ENCODE results near the gene PRDM16.

Gene PRDM16

DNA sequence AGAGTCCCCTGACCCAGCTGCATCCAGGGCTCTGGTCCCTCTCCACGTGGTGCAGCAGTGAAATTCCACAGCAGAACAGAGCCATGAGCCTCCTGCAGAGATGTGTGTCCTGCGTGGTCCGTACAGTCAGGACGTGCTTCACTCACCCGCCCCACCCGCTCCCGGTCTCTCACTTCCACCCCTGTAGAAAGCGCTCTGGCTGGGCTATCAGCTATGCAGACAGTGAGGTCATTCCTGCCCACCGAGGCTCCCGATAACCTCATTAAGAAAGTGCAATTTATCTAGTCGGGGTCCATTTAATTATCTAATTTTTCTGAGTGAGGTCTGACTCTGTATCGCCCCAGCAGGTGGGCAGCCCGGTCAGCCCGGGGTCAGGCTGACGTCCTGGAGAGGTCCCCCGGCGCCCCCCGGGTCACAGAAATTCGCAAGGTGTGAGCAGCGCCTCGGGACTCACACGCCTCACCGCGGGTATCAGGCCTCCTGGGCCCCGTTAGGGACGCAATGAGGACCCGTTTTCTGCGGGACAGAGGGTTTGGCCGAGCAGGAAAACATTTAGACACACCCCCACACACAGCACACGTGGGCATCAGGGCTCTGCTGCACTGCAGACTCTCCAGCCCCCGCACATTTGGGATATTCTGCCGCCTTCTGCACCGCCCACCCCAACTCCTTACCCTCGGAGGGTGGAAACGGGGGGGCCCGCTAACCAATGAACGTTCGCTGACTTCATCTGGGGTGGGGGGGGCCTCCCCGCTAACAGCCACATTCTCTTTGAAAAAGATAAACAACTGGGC, 76.7 kb downstream of the PRDM16 start:
- H3K36me3 ChIP-seq: no peaks in the 10 kb centered on the region
- no peaks in the 10 kb centered on the region for H4K20me1 ChIP-seq
- H3K27ac ChIP-seq: no peak overlapping the region
- H3K4me2 ChIP-seq: peak overlapping the region; percentile 9
- 0 out of 2 replicates have a peak, but pooled peaks cover 7% of the 10 kb centered on the region for H3K27me3 ChIP-seq
- H3K4me3 ChIP-seq: no peak overlapping the region
- H3K9me3 ChIP-seq: no peaks in the 10 kb centered on the region
- no peak for TF ChIP-seq Cebpa-rat (IDR thresholded peaks at IDR 0.05)
- peaks cover 49% of the 10 kb centered on the region for H3K4me1 ChIP-seq
- H3K9ac ChIP-seq: no peak overlapping the region

DNA sequence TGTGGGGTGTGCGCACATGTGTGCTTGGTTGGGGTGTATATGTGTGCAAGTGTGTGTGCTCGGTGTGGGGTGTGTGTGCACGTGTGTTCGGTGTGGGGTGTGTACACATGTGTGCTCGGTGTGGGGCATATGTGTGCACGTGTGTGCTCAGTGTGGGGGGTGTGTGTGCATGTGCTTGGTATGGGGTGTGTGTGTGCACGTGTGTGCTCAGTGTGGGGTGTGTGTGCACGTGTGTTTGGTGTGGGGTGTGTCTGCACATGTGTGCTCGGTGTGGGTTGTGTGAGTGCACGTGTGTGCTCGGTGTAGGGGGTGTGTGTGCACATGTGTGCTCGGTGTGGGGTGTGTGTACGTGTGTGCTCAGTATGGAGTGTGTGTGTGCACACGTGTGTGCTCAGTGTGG, 77.5 kb downstream of the PRDM16 start:
- H3K27me3 ChIP-seq: 0 out of 2 replicates have a peak, but pooled peaks cover 7% of the 10 kb centered on the region

DNA sequence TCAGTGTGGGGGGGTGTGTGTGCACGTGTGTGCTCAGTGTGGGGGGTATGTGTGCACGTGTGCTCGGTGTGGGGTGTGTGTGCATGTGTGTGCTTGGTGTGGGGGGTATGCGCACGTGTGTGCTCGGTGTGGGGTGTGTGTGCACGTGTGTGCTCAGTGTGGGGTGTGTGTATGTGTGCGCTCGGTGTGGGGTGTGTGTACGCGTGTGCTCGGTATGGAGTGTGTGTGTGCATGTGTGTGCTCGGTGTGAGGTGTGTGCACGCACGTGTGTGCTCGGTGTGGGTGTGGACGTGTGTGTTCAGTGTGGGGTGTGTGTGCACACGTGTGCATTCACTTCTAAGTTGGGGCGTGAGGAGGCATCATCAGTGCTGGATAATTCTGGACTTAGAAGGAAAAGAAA, 77.9 kb downstream of the PRDM16 start:
- 0 out of 2 replicates have a peak, but pooled peaks cover 7% of the 10 kb centered on the region for H3K27me3 ChIP-seq
- no peak overlapping the region for H3K4me2 ChIP-seq
- H4K20me1 ChIP-seq: no peaks in the 10 kb centered on the region
- no peak for TF ChIP-seq Cebpa-rat (IDR thresholded peaks at IDR 0.05)
- H3K4me3 ChIP-seq: no peak overlapping the region
- no peak overlapping the region for H3K27ac ChIP-seq
- no peaks in the 10 kb centered on the region for H3K9me3 ChIP-seq
- H3K9ac ChIP-seq: no peak overlapping the region
- H3K4me1 ChIP-seq: peaks cover 55% of the 10 kb centered on the region
- H3K36me3 ChIP-seq: no peaks in the 10 kb centered on the region

More for the DNA sequence above, 77.5 kb downstream of the PRDM16 start:
- no peak overlapping the region for H3K27ac ChIP-seq
- no peak overlapping the region for H3K4me3 ChIP-seq
- no peaks in the 10 kb centered on the region for H3K9me3 ChIP-seq
- H3K9ac ChIP-seq: no peak overlapping the region
- H3K4me2 ChIP-seq: no peak overlapping the region
- peaks cover 56% of the 10 kb centered on the region for H3K4me1 ChIP-seq
- no peak for TF ChIP-seq Cebpa-rat (IDR thresholded peaks at IDR 0.05)
- no peaks in the 10 kb centered on the region for H4K20me1 ChIP-seq
- no peaks in the 10 kb centered on the region for H3K36me3 ChIP-seq

DNA sequence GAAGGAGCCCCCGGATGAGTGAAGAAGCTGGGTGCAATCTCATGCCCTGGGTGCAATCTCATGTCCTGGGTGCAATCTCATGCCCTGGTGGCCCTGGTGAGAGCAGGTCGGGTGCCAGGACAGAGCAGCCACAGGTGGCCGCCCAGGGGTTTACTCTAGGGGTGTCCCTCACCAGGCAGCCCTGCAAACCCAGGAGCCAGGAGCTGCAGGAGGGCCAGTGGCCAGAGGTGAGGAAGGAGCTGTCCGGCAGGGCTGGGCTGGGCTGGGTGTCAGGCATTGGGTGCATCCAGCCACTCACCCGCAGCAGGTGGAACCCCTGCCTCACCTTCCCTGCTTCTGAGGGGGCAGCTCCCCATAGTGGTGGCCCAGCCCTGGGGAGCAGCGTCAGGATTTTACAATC, 79.2 kb downstream of the PRDM16 start:
- no peaks in the 10 kb centered on the region for H4K20me1 ChIP-seq

DNA sequence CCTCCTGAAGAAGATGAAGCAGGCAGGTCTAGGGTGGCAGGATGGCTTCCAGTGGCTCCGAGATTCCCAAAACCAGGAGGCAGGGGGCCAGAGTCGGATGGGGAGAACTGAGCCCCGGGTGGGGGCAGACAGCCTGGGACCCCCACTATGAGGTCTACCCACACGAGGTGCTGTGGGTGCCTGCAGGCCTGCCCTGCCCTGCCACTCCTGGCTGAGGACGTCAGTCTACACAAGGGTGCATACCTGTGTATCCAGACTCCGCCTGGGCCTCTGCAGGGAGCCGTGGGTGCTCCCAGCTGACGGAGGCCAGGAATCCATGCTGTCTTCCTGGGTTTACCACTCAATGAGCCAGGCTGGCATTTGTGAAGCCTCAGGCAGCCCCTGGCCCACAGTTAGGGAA, 80.3 kb downstream of the PRDM16 start:
- no peaks in the 10 kb centered on the region for H3K36me3 ChIP-seq
- H3K4me2 ChIP-seq: peak overlapping the region; percentile 60
- no peak for TF ChIP-seq Cebpa-rat (IDR thresholded peaks at IDR 0.05)
- 0 out of 2 replicates have a peak overlapping the region, but pooled peaks have one; percentile 52 for H3K27ac ChIP-seq
- no peaks in the 10 kb centered on the region for H4K20me1 ChIP-seq
- peaks cover 55% of the 10 kb centered on the region for H3K4me1 ChIP-seq
- no peak overlapping the region for H3K9ac ChIP-seq
- no peak overlapping the region for H3K4me3 ChIP-seq
- peaks cover 28% of the 10 kb centered on the region for H3K27me3 ChIP-seq
- no peaks in the 10 kb centered on the region for H3K9me3 ChIP-seq

More for the DNA sequence above, 79.2 kb downstream of the PRDM16 start:
- Histone ChIP-seq H3K27ac (no peak overlapping the region), H3K9ac (no peak overlapping the region), H3K4me2 (no peak overlapping the region), H3K9me3 (no peaks in the 10 kb centered on the region), H3K36me3 (no peaks in the 10 kb centered on the region), H3K27me3 (peaks cover 17% of the 10 kb centered on the region), H3K4me3 (no peak overlapping the region), H3K4me1 (peaks cover 50% of the 10 kb centered on the region)
- TF ChIP-seq Cebpa-rat (IDR thresholded peaks at IDR 0.05): no peak

DNA sequence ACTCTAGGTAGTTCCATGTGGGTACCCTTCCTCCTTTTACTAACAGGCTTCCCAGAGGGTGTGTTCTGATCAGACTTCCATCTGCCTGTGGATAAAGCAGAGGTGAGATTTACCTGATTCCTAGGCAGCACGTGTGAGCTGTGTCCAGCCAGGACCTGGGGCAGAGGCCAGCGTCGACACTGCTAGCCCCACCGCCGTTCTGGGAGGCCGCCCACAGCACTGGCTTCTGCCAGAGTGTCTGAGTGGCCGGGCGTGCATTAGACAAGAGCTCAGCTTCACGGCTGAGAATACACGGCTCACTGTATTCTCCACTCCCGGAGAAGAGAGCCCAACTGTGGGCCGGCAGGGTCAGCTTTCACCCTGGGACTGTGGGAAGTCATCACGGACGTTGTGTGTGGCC, 82.5 kb downstream of the PRDM16 start:
- no peak for TF ChIP-seq Cebpa-rat (IDR thresholded peaks at IDR 0.05)
- H4K20me1 ChIP-seq: peaks cover 11% of the 10 kb centered on the region; the same call in 1 of the 2 replicates
- H3K9me3 ChIP-seq: no peaks in the 10 kb centered on the region
- no peaks in the 10 kb centered on the region for H3K36me3 ChIP-seq
- H3K4me3 ChIP-seq: no peak overlapping the region
- H3K27me3 ChIP-seq: peaks cover 42% of the 10 kb centered on the region
- no peak overlapping the region; the same call in 1 of the 2 replicates for H3K27ac ChIP-seq
- no peak overlapping the region for H3K9ac ChIP-seq
- H3K4me1 ChIP-seq: peaks cover 69% of the 10 kb centered on the region
- peak overlapping the region; percentile 60 for H3K4me2 ChIP-seq

DNA sequence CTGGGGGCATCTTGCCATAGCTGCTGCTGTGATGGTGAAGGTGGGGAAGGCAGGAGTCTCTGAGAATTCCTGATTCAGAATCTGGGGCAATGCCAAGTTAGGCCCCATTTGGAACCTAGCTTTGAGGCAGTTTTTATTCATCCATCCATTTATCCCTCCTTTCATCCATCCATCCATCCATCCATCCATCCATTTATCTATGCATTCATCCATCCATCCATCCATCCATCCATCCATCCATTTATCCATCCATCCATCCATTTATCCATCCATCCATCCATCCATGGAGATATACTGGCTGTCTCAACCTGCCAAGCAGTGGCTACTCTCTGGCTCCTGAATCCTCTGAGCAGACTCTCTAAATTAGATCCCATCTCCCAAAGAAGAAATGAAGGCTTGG, 83.1 kb downstream of the PRDM16 start:
- Histone ChIP-seq H3K4me1 (peaks cover 76% of the 10 kb centered on the region), H3K27ac (no peak overlapping the region), H3K4me2 (peak overlapping the region; percentile 50), H4K20me1 (peaks cover 16% of the 10 kb centered on the region; the same call in 1 of the 2 replicates), H3K9ac (no peak overlapping the region), H3K4me3 (no peak overlapping the region), H3K27me3 (peaks cover 49% of the 10 kb centered on the region), H3K36me3 (no peaks in the 10 kb centered on the region), H3K9me3 (no peaks in the 10 kb centered on the region)
- TF ChIP-seq Cebpa-rat (IDR thresholded peaks at IDR 0.05): no peak

DNA sequence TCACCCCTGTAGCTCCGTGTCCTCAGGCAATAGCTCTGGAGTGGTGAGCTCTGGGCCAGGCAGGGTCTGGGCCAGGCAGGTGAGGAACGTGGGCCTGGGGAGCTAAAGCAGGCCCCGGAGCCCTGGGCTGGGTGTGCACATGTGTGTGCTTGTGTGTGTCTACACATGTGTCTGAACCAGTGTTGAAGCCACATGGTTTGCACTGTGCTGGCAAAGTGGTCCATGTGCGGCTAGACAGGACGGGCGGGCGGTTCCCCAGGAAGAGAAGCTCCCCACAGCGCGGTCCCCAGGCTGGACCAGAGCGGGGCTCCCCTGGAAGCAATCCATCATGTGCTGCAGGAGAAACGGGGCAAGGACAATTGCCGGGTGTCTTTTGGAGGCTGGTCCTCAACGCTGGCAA, 84.2 kb downstream of the PRDM16 start:
- no peak overlapping the region for H3K27ac ChIP-seq
- no peak for TF ChIP-seq Cebpa-rat (IDR thresholded peaks at IDR 0.05)
- H3K4me3 ChIP-seq: no peak overlapping the region
- no peaks in the 10 kb centered on the region for H3K36me3 ChIP-seq
- H3K4me2 ChIP-seq: peak overlapping the region; percentile 50
- no peaks in the 10 kb centered on the region for H3K9me3 ChIP-seq
- H4K20me1 ChIP-seq: peaks cover 16% of the 10 kb centered on the region; the same call in 1 of the 2 replicates
- H3K9ac ChIP-seq: no peak overlapping the region
- peaks cover 59% of the 10 kb centered on the region for H3K27me3 ChIP-seq
- peaks cover 82% of the 10 kb centered on the region for H3K4me1 ChIP-seq

DNA sequence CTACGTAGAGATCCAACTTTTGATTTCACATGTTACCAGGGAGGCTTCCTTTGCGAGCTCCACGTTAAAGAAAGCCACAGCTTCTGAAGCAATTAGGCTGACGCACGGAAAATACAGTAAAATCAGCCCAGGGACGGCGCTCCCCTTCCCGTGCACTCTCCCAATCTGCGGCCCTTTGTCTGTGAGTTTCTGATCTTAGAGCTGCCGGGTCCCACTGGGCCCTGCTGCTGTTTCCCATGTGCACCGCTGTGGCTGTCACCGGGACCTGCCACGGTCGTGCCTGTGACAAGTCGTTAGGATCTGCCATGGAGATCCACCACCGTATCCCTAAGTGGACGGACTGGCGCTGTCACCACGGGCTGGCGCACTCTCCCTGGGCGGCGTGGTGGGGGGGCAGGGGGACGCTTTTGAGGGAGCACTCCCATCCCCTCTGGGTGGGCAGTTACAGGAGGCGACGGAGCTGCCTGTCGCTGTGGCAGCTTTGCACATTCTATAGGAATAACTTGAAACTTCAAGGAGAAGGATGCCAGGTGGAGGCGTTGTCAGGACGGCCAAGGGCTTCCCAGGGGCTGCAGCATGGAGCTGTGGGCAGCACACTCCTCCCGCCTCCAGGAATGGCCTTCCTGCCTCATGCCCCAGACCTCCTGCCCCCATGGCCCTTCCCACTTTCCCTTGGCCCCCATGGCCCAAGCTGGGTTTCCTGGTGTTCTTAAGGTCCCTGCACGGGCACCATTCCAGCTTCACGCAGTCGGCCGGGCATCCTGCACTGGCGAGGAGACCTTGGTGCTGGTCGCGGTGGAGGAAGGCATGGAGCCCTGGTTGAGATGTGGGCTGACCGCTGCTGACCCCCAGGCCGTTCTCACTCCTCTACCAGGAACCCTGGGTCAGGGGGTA, 85.1 kb downstream of the PRDM16 start:
- no peak for TF ChIP-seq Cebpa-rat (IDR thresholded peaks at IDR 0.05)
- Histone ChIP-seq H3K9ac (no peak overlapping the region), H3K9me3 (no peaks in the 10 kb centered on the region), H3K4me1 (peaks cover 83% of the 10 kb centered on the region), H3K4me3 (no peak overlapping the region), H3K27ac (no peak overlapping the region), H3K36me3 (no peaks in the 10 kb centered on the region), H3K27me3 (peaks cover 67% of the 10 kb centered on the region), H4K20me1 (peaks cover 16% of the 10 kb centered on the region; the same call in 1 of the 2 replicates), H3K4me2 (peak overlapping the region; percentile 50)

Measured in BLaER1 (cell line).